LNCAP (cell line): ENCODE data around the gene ATP6V0A4.

Experiments
- CTCF ChIP-seq: fragments of 450-650 bp; IDR thresholded peaks from 2 replicates; pipeline ENCODE4 v1.5.1; 2017; ENCODE audit warnings: mild to moderate bottlenecking

The ATP6V0A4 gene

DNA sequence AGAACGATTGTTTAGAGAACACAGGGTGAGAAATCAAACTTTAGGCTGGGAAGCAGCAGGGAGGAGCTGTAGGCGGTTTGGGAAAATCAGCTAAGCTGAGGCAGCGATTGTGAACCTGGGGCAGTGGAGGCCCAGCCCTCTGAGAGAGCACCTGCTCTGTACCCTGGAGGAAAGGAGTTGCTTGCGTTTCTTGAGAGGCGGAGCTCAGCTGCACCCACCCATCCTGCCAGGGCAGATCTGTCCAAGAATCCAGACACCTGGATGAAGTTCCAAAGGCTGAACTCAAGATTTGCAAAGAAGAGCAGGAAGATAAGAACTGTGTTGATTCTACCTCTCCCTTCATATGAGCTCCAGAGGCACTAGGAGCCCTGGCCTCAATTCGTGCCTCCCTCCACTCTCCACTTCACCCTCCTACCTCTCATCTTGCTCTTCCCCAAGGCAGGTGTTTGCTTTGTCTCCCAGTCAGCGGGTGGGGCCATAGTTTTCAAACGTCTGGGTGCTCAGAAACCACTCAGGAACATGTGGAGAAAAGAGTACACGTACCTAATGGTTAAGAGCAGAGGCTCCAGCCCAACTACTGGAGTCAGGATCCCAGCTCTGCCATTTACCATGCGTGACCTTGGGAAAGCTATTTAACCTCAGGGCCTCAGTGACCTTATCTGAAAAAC, 21.7 kb downstream of the ATP6V0A4 start:
- TF ChIP-seq CTCF = no peak

GRCh38 chr7:138773817-138774216, 24.2 kb downstream of the ATP6V0A4 start:
- TF ChIP-seq CTCF = no peak

DNA sequence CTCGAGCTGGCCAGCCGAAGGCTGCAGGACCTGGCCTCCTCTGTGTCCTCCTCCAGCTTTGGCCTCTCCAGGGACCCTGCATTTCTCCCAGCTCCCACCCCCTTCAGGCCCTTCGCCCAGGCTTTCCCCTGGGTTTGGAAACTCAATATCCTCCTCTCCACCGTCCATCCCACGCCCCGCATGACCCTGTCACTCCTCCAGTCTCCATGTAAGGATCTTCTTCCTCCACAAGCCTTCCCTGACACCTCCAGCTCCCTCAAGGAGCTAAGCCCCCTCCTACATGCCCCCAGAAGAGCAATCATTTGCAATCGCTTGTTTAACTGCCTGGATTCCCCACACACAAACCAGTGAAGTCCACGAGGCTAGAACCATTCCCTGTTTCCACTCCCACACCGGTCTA, 24.8 kb downstream of the ATP6V0A4 start:
- TF ChIP-seq CTCF = no peak

DNA sequence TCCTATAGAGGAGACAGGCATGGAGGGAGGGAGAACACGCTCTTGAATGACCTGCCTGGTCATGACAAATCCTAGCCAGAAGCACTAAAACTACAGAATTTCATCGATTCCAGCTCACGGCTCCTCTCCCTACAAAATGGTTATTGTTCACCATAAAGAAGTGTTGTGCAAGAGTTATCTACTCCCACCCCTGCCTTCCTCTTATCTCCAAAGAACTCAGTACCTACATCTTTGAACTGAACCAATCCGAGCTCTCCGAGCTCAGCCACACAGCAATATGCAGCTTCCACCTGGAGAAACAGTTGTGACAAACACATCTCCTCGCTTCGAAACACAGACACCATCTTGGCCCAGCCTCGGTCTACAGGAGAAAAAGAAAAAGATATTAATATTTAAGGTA, 27.1 kb downstream of the ATP6V0A4 start:
- TF ChIP-seq CTCF = no peak

DNA sequence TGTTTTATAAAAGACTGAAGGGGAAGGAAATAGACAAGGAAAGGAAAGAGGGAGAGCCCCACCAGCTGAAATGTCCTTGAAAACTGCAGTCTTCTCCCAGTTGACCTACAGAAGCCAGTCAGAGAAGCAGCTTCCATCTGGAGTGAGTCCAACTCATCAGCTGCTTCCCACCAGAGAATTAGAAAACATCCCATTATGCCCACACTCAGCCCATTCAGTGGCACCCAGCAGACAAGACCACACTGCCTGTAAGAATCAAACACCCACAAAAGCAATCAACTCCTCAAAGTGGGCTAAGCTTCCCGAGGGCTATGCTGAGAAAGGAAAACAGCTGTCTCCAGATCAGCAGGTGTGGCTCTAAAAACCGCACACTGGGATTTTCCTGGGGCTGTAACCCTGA, 29.8 kb downstream of the ATP6V0A4 start:
- no peak for TF ChIP-seq CTCF

DNA sequence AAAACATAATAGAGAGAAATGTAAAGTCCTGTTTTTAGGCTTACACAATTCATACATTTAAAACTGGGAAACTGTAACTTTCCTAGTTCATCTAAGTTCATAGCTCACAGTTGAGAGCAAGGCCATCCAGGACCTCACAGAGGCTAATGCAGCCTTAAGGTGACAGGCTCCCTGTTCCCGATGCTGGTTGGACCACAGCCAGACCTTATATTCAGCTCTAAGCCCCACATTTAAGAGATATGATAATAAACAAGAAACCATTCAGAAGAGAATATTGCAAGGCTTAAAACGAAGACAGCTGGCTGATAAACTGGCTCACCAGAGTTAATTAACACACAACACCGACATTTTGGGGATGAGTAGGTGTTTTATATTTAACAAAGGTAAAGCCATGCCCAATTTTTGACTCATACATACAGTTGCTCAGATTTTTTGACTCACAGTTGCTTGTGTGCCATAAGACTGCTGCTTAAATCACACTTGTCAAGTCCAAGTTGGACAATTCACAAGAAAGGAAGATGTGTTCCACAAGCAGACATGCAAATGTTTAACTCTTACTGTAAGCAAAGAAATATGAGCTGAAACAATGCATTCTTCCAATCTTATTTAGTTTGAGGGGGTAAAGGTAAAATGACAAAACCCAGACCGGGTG, 41.3 kb downstream of the ATP6V0A4 start:
- TF ChIP-seq CTCF = no peak

DNA sequence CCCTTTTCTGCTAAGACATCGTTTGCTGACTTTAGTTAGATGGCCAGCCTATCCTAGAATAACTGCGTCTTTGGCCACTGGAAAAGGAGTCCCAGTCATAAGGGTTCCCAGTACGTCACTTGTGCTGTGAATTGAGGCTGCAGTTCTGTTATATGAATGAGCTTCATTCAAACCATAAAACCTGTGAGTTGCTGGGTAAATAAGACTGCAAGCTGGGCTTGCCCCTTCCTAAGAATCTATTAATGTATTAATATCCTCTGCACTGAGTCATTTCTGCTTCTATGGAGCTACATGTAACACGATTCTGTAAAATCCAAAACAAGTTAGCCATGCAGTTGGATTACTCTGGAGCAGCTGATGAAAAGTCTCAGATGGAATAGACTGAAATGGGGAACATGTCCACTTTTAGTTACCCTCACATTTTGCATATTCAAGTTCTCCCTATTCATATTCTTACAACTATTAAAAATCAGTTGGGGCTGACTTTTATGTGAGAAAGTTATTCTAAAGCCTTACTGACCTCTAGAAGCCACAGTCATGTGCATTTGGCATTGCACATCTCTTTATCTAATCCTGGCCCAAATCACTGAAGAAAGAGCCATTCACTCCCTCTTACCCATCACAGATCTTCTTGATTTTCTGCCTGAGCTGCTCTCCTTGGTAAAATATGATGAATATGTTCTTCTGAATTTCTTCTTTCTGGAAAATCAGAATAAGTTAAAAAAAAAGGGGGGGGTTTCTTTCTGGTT, 42.0 kb downstream of the ATP6V0A4 start:
- no peak for TF ChIP-seq CTCF
